ENCODE measurements around the gene RPRD1A. TPM values are rescaled to one million over a fixed set of nuclear protein-coding genes. Genes with fewer than 3 reads are reported as not detected.
A peak's percentile ranks its signal among the peaks of the same experiment; 100 is the strongest.
"Not testable (repeated sequence)": the region's sequence is repeated elsewhere in the genome, so short reads cannot be mapped to it uniquely, and the experiment has no call there.

RPRD1A gene
- total RNA-seq, 4 donors from 2014 or later: 36.4 to 64.8 (median 53.9) TPM

- TF ChIP-seq CTCF (IDR thresholded peaks at IDR 0.05): no peak
- no peak for ATAC-seq (ENCODE audit: low FRiP score)
- DNase-seq (ENCODE audit: low spot score): no peak
Observed at GRCh38 chr18:35973650-35974049, 93.7 kb downstream of the RPRD1A start.

GRCh38 chr18:35972197-35973000 is 95.0 kb downstream of the RPRD1A start, which contains the start of gene RMP24:
Gene RMP24 (plus strand): TSS chr18:35972679.
- ATAC-seq (ENCODE audit: low FRiP score): peak; percentile 99
- no peak for TF ChIP-seq CTCF (IDR thresholded peaks at IDR 0.05)
- DNase-seq (ENCODE audit: low spot score): peak; percentile 86

GRCh38 chr18:35971661-35972196 is 95.6 kb downstream of the RPRD1A start:
- DNase-seq (ENCODE audit: low spot score) (no peak), ATAC-seq (ENCODE audit: low FRiP score) (peak; percentile 15)
- no peak for TF ChIP-seq CTCF (IDR thresholded peaks at IDR 0.05)

GRCh38 chr18:35969676-35970075 is 97.7 kb downstream of the RPRD1A start:
- TF ChIP-seq CTCF (IDR thresholded peaks at IDR 0.05): no peak
- DNase-seq (ENCODE audit: low spot score): no peak
- no peak for ATAC-seq (ENCODE audit: low FRiP score)

GRCh38 chr18:35968278-35968880 is 99.0 kb downstream of the RPRD1A start:
- TF ChIP-seq CTCF (IDR thresholded peaks at IDR 0.05): no peak
- no peak for DNase-seq (ENCODE audit: low spot score)
- no peak for ATAC-seq (ENCODE audit: low FRiP score)

GRCh38 chr18:35967866-35968265 is 99.5 kb downstream of the RPRD1A start:
- ATAC-seq (ENCODE audit: low FRiP score); DNase-seq (ENCODE audit: low spot score): not testable (repeated sequence)

GRCh38 chr18:35964319-35964718 is 103.0 kb downstream of the RPRD1A start:
- DNase-seq (ENCODE audit: low spot score) (no peak), ATAC-seq (ENCODE audit: low FRiP score) (no peak)
- TF ChIP-seq CTCF (IDR thresholded peaks at IDR 0.05): no peak

Measured in omental fat pad (tissue), 4 donors.